NK-92 (cell line): Measurements from ENCODE around the gene IL2RG.
A peak's percentile ranks its signal among the peaks of the same experiment; 100 is the strongest.

Experiments used
- DNase-seq: peaks from one replicate; lab custom pipeline; 2025; ENCODE audit not compliant: unreplicated experiment; lab: John Stamatoyannopoulos, UW

The IL2RG gene

GRCh38 chrX:71111141-71111843, at the start of gene IL2RG:
Gene IL2RG, minus strand, starts transcription at chrX:71111577. Its CDS starts 38 bp downstream, at chrX:71111539.
- peak; percentile 1 for DNase-seq

GRCh38 chrX:71160475-71160874, 49.1 kb upstream of the IL2RG start:
- DNase-seq = no peak

- DNase-seq = no peak
These were observed 48.0 kb upstream of the IL2RG start for GRCh38 chrX:71159335-71159734.

- DNase-seq = no peak
These were observed 47.2 kb upstream of the IL2RG start for GRCh38 chrX:71158603-71159002.

- DNase-seq = no peak
These were observed 43.3 kb upstream of the IL2RG start for GRCh38 chrX:71154641-71155040.

- DNase-seq = no peak
These were observed 42.8 kb upstream of the IL2RG start for GRCh38 chrX:71154196-71154595.

- DNase-seq = no peak
These were observed 40.0 kb upstream of the IL2RG start for GRCh38 chrX:71151366-71151765.

GRCh38 chrX:71148278-71148663, 36.9 kb upstream of the IL2RG start:
- no peak for DNase-seq

- no peak for DNase-seq
These were observed 36.3 kb upstream of the IL2RG start for GRCh38 chrX:71147496-71148277.

GRCh38 chrX:71144651-71145050, 33.3 kb upstream of the IL2RG start, which contains the start of gene NLGN3:
Gene NLGN3, plus strand, starts transcription at chrX:71144841. Its CDS starts 2,909 bp downstream, at chrX:71147750.
- DNase-seq = no peak

GRCh38 chrX:71143508-71143907, 32.1 kb upstream of the IL2RG start:
- no peak for DNase-seq

GRCh38 chrX:71140440-71140839, 29.1 kb upstream of the IL2RG start:
- no peak for DNase-seq

GRCh38 chrX:71131510-71131909, 20.1 kb upstream of the IL2RG start:
- no peak for DNase-seq

GRCh38 chrX:71128915-71129765, 17.8 kb upstream of the IL2RG start:
- DNase-seq = no peak

GRCh38 chrX:71128166-71128833, 16.9 kb upstream of the IL2RG start:
- DNase-seq = no peak

GRCh38 chrX:71118985-71119535, 7.7 kb upstream of the IL2RG start:
- no peak for DNase-seq

- peak; percentile 14 for DNase-seq
These were observed 6.9 kb upstream of the IL2RG start, which contains the start of gene MED12 for GRCh38 chrX:71118032-71118984. Gene MED12, plus strand, starts transcription at chrX:71118596. Its CDS starts 159 bp downstream, at chrX:71118755.

- DNase-seq = no peak
These were observed 6.0 kb upstream of the IL2RG start for GRCh38 chrX:71117358-71117757.

- DNase-seq = no peak
These were observed 599 bp upstream of the IL2RG start for GRCh38 chrX:71111921-71112431.
